Stimulated activated CD4-positive, alpha-beta T cell treated with anti-CD3 and anti-CD28 coated beads, Interleukin-1b, Interleukin-23, amount 100 ng/mL, for 4 hours (primary cell): ENCODE results near the gene FAP.

Experiments used
- DNase-seq, 2 donors: peaks; one replicate each; pipeline ENCODE4 v3.0.0-alpha.2; 2020; ENCODE audit warnings: low read depth in 2 of 2

FAP gene

GRCh38 chr2:162243294-162243693, at the start of gene FAP:
FAP (minus strand) TSS chr2:162243445; CDS start chr2:162243327, 118 bp downstream.
- DNase-seq: no peak

DNA sequence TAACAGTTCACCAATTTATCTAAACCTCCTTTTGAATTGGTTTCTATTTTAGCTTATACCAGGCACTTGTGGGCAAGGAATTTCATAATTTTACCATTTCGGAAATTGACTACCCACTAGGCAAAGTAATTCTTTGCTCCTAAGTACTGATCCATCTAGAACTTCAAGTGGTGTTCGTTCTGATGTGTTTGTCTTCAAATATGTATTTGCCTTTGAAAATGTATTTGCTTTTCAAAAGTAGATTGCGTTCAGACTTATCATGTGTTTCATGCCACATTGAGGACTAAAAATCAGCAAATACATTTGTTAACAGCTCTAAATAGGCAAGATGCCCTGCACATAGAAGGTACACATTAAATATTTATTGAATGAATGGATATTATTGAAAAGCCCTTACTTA, 48.5 kb upstream of the FAP start:
- DNase-seq: no peak

DNA sequence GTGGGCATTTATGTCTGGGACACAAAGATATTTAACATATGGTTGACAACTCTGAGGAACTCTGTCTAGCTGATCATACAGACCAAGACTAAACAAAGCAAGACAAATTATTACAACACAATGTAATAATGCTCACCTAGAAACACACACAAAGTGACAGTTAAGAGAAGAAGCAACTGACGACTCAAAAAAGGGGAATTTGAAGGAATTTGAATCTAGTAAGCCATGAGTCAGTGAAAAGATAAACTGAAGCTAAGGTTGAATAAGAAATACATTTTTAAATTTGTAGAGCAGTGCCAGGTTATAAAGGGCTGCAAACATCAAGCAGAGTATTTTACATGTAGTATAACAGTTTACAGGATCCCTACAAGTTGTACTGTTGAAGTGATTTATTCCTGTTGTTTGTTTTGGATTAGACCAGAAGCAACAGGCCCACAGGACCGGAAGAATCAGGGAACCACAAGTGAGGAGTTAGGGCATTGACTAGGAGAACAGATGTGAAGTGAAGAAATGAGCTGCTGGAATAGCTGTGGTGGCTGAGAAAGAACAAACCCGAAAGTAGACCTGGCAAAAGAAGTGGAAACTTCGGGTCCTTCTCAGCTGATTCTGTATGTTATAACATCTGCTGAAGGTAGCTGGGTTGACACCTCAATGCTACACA, 39.6 kb upstream of the FAP start:
- DNase-seq: no peak

DNA sequence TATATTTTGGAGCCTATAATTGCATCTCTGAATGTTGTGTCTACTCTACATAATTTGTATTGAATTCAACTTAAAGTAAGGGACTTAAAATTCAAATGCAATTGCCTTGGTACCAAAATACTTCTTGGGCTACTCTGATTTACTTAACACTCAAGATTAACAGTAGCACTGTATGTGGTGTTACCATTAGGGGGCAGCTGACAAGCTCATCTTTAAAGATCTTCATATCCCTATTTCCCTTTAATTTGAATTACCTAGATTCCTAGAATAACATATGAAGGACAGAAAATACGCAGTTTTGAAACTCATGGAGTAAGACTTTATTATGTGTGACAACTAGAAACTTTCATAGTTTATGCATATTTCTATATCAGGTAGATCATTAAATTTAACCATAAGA, 37.4 kb upstream of the FAP start:
- no peak for DNase-seq

GRCh38 chr2:162277381-162277780, 34.1 kb upstream of the FAP start:
- DNase-seq: no peak

DNA sequence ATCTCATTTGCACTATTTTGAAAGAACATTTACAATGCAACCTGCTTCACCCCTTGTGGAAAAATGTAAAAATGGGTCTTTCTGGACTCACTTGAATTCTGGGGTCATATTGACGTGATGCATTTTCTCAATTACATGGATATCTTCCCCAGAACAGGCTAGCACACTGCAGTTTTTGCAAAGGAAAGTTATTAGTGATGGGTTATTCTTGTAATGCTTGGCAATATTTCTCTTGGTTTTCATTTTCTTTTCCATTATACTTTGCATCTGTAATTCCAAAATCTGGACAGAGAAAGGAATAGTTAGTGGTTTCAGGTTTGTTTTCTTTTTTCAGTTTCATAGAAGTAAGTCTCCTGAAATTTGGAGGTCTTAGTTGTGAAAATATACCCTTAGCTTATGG, 24.8 kb upstream of the FAP start:
- DNase-seq: no peak

DNA sequence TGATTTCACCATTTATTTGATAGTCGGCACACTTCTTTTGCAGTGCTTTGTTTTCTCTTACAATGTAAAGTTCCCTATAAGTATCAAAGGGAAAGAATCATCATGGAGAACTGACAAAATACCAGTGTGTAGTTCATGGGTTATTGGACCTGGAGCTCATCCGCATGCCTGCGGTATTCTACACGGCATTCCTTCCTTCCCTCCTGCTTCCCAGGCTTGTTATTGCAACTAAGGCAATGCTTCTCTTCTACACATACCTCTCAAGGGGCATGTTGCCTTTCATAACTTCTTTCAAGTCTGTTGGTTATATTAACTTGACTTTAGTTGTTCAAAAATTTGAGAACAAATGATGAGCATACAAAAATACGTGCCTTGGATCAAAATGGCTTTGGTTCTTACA, 24.3 kb upstream of the FAP start:
- DNase-seq: no peak

GRCh38 chr2:162266460-162266760, 23.2 kb upstream of the FAP start:
- DNase-seq: no peak

GRCh38 chr2:162265666-162266459, 22.6 kb upstream of the FAP start:
- DNase-seq: no peak

DNA sequence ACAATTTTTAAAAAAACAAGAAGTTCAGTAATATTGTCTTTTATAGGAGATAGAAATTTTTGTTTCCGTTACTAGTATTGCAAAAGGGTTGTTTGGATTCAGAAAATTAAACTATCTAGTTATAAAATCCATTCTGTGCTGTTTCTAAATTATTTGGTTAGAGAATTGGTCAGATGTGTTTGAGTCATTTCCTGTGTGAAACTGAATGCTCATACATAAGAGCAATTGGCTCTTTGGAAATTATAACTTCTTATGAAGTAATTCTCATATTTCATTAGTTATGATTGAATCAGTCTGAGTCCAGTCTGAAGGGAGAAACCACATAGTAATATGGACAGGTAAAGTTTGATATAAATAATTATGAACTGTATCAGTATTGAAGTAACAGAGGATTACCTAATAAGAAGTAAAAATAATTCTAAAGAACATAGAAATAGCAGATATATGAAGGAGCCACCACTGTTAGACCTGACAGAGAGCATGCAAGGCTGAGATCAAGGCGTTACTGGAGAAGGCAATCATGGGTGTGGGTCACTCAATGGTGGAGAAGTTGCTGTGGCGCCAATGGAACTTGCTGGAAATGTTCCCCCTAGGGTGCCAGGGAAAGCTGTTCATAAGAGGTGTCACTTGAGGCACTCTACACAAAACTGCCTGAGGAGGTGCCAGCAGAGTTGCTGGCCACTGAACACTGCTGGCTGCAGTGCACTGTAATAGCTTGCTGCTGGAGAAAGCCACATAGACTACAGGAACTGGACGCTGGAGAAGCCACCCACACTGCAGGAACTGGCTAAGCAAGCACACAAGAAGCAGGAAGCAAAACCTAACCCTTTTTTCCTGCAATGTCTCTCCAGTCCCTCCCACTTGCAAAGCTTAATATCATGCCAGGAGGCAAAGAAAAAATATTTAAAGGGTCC, 18.0 kb upstream of the FAP start:
- no peak for DNase-seq

DNA sequence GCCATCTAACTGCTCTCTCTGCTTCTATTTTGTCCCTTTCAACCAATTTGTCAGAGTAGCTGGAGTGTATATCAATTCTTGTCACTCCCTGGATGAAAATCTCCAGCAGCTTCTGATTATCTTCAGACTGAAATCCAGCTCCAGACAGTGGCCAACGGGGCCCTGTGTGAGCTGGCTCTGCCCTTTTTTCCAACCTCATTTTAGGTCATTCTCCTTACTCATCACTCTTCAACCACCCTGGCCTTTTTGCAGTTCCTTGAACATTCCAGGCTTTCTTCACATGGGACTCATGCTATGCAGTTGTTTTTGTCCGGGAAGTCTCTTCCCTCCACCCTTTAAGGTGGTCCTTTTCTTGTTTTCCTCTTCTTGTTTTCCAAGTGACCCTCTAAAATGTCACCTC, 15.4 kb upstream of the FAP start:
- no peak for DNase-seq

GRCh38 chr2:162258169-162258568, 14.9 kb upstream of the FAP start:
- DNase-seq: no peak

- DNase-seq: no peak
Measured at GRCh38 chr2:162257425-162257824, 14.2 kb upstream of the FAP start.

GRCh38 chr2:162256591-162256991, 13.3 kb upstream of the FAP start:
- no peak for DNase-seq

DNA sequence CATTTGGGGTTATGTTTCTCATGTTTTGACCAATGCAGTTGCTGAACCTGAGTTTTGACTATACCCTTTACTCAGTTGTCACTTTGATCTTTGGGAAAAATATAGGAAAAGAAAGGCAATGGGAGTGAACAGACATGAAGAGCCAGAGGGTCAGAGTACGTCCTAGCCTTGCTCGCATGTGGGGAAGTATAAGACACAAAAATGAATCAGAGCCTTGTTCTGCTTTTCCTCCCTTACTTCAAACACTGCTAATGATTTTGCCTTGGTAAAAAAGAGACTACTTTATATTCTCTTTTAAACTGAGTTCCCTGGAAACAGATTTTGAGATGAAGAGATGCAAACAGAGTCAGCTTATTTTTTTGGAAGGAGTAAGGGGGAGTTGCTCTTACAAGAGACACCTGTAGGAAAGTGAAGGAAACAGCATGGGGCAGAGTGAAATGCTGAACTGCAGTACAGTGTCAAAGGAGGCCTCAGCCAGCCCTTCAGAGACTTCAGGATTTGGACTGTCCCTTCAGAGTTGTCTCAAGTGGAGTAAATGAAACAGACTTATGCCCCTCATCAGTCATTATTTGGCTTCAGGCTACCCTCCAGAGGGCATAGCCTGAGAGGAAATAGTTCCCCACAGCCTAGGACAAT, 11.1 kb upstream of the FAP start:
- no peak for DNase-seq

DNA sequence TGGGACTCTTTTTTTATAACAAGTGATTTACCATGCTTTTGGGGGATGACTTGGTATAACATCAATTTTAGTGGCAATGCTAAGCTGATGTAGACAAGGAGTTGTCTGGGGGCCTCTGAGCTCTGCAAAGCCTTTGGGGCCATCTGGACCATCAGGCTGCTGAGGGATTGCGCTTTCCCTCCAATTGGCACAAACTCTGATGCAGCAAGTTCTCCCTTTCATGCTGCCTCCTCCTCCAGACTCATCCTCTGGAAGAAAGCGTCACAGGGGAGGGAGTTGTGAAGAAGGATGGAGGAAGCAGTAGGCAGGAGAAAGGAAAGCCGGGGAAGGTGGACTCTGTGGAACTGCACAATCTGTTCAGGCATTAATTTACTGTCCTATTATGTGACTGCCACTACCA, 10.2 kb upstream of the FAP start:
- DNase-seq: no peak

GRCh38 chr2:162252153-162252552, 8.9 kb upstream of the FAP start:
- no peak for DNase-seq

DNA sequence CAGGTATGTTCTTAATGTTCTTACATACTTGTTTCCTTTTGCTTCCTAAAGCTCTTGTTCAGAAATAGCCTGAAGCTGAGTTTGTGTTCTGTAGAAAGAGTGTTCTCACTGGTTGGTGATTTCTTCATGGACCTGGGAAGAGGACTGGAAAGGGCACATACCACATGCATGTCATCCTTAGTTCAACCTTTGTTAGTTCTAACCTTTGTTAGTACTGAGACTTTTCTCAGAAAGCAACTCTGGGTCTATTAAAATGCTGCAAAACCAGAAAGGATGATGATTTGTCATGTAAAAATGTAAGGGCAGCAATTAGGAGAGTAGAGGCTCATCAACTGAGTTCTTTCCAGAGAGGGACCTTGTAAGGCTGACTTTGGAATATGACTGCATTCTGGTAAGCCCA, 2.5 kb upstream of the FAP start:
- no peak for DNase-seq

- no peak for DNase-seq
Measured at GRCh38 chr2:162245061-162245460, 1.8 kb upstream of the FAP start.

GRCh38 chr2:162244541-162245031, 1.3 kb upstream of the FAP start:
- DNase-seq: no peak

GRCh38 chr2:162243715-162244114, 470 bp upstream of the FAP start:
- no peak for DNase-seq
